GM23248 (cell line): ENCODE results near the gene ST8SIA4. TPM values are rescaled to one million over a fixed set of nuclear protein-coding genes. Genes with fewer than 3 reads are reported as not detected.

Experiments
- DNase-seq: peaks from one replicate; pipeline ENCODE4 v3.0.0-alpha.2; 2015
- H2AFZ ChIP-seq: fragments of 200-600 bp; sonication (generic); 2 replicates; pipeline ENCODE4 v1.6.1; 2016; ENCODE audit warnings: antibody characterized with exemption
- H3F3A ChIP-seq: fragments of 200-600 bp; sonication (generic); 2 replicates; pipeline ENCODE4 v1.6.1; 2016; ENCODE audit warnings: mild to moderate bottlenecking, antibody characterized with exemption, mixed run types; ENCODE audit not compliant: insufficient read depth
- H3K27ac ChIP-seq: fragments of 200-600 bp; sonication (generic); 2 replicates; pipeline ENCODE4 v1.5.1; 2016; ENCODE audit warnings: mild to moderate bottlenecking
- H3K27me3 ChIP-seq: fragments of 200-600 bp; sonication (generic); replicated peaks from 2 replicates; pipeline ENCODE4 v1.6.1; 2016; ENCODE audit warnings: mild to moderate bottlenecking; ENCODE audit not compliant: insufficient read depth
- H3K36me3 ChIP-seq: fragments of 200-600 bp; sonication (generic); 2 replicates; pipeline ENCODE4 v1.6.1; 2016; ENCODE audit warnings: low read depth, mild to moderate bottlenecking
- H3K4me1 ChIP-seq: fragments of 200-600 bp; sonication (generic); 2 replicates; pipeline ENCODE4 v1.6.1; 2016; ENCODE audit warnings: mild to moderate bottlenecking; ENCODE audit not compliant: insufficient read depth
- H3K4me2 ChIP-seq: fragments of 200-600 bp; sonication (generic); one replicate; pipeline ENCODE4 v1.6.1; 2016; ENCODE audit warnings: mild to moderate bottlenecking; ENCODE audit not compliant: unreplicated experiment
- H3K4me3 ChIP-seq: fragments of 200-600 bp; sonication (generic); 2 replicates; pipeline ENCODE4 v1.5.1; 2016; ENCODE audit warnings: mild to moderate bottlenecking
- H3K79me2 ChIP-seq: fragments of 200-600 bp; sonication (generic); 2 replicates; pipeline ENCODE4 v1.6.1; 2016; ENCODE audit warnings: mild to moderate bottlenecking; ENCODE audit not compliant: insufficient read depth
- H3K9ac ChIP-seq: fragments of 200-600 bp; sonication (generic); 2 replicates; pipeline ENCODE4 v1.6.1; 2016; ENCODE audit warnings: mild to moderate bottlenecking
- H3K9me2 ChIP-seq: fragments of 200-600 bp; sonication (generic); 2 replicates; pipeline ENCODE4 v1.6.1; 2016; ENCODE audit warnings: mixed run types, mild to moderate bottlenecking, moderate library complexity; ENCODE audit not compliant: insufficient read depth
- H3K9me3 ChIP-seq: fragments of 200-600 bp; sonication (generic); one replicate; pipeline ENCODE4 v1.6.1; 2017; ENCODE audit warnings: low read depth
- H4K20me1 ChIP-seq: fragments of 200-600 bp; sonication (generic); 2 replicates; pipeline ENCODE4 v1.6.0; 2016; ENCODE audit not compliant: insufficient read depth
- EZH2 ChIP-seq: fragments of 200-600 bp; sonication (generic); IDR thresholded peaks from 2 replicates; pipeline ENCODE4 v1.6.1; 2018; ENCODE audit warnings: antibody characterized with exemption, mild to moderate bottlenecking; ENCODE audit not compliant: insufficient read depth, poor library complexity, severe bottlenecking
- EZH2phosphoT487 ChIP-seq: fragments of 200-600 bp; sonication (generic); IDR thresholded peaks from 2 replicates; pipeline ENCODE4 v1.6.1; 2018; ENCODE audit warnings: antibody characterized with exemption, moderate library complexity, mild to moderate bottlenecking, low read depth; ENCODE audit not compliant: insufficient read depth
- WGBS, 2 experiments: methylation state at CpG; one replicate each; pipeline ENCODE4 v1.1.6; 2015 to 2017; ENCODE audit warnings: low lambda C conversion rate in 2 of 2, low coverage in 1 of 2; ENCODE audit errors: missing lambda C conversion rate in 2 of 2; 5-methylcytosine and 5-hydroxymethylcytosine counted together
- in situ Hi-C: fragments of 300-500 bp; cut with MboI; formaldehyde crosslinking; loops from 2 replicates; pipeline ENCODE4 v1.15.0; 2020
- polyA plus RNA-seq: library from polyadenylated mRNA; unstranded; fragments of >200 nt; fragmentation: Nextera tagmentation; extraction: Ambion mirVana; gene quantifications from 2 replicates; pipeline ENCODE4 v1.2.1, GENCODE V29; 2016
- total RNA-seq: library from RNA; depleted of rRNA; stranded (reverse); fragments of >200 nt; shearing (Covaris generic); gene quantifications from 2 replicates; pipeline ENCODE4 v1.2.3, GENCODE V29; 2014

Gene ST8SIA4
- total and polyA plus RNA-seq, 2 experiments from 2014 or later, result under 0.01 TPM; not detected in 1

- H3K9me3 ChIP-seq, result no peaks in the 10 kb centered on the region
- no peaks in the 10 kb centered on the region for H3K79me2 ChIP-seq
- H3K27ac ChIP-seq, result no peak overlapping the region
- DNase-seq, result no peak
- H3K36me3 ChIP-seq, result no peaks in the 10 kb centered on the region
- H3K9me2 ChIP-seq, result 0 out of 2 replicates have a peak, but pooled peaks cover 4% of the 10 kb centered on the region
- no peak overlapping the region for H3K4me2 ChIP-seq
- H2AFZ ChIP-seq, result no peak overlapping the region
- no peaks in the 10 kb centered on the region for H3K4me1 ChIP-seq
- no peaks in the 10 kb centered on the region for H3K27me3 ChIP-seq
- H3K9ac ChIP-seq, result no peak overlapping the region
- H4K20me1 ChIP-seq, result no peaks in the 10 kb centered on the region
- H3K4me3 ChIP-seq, result no peak overlapping the region
- in situ Hi-C loops, result no loop called here
- no peak for TF ChIP-seq EZH2
- no peak for TF ChIP-seq EZH2phosphoT487
- no peaks in the 10 kb centered on the region for H3F3A ChIP-seq
- WGBS, 2 experiments, result 81 to 82% methylated on average over 6 of the region's 6 CpGs
Measured at GRCh38 chr5:100855937-100856430, 47.1 kb downstream of the ST8SIA4 start.

- in situ Hi-C loops, result no loop called here
- H3K9ac ChIP-seq, result no peak overlapping the region
- H2AFZ ChIP-seq, result no peak overlapping the region
- no peaks in the 10 kb centered on the region for H4K20me1 ChIP-seq
- no peak overlapping the region for H3K4me2 ChIP-seq
- no peaks in the 10 kb centered on the region for H3K36me3 ChIP-seq
- no peaks in the 10 kb centered on the region for H3K27me3 ChIP-seq
- TF ChIP-seq EZH2phosphoT487, result no peak
- no peak for TF ChIP-seq EZH2
- H3K9me3 ChIP-seq, result no peaks in the 10 kb centered on the region
- H3K9me2 ChIP-seq, result 0 out of 2 replicates have a peak, but pooled peaks cover 4% of the 10 kb centered on the region
- no peak overlapping the region for H3K27ac ChIP-seq
- DNase-seq, result no peak
- H3K79me2 ChIP-seq, result no peaks in the 10 kb centered on the region
- WGBS, 2 experiments, result 87 to 90% methylated on average over 1 of the region's 1 CpG
- H3K4me1 ChIP-seq, result no peaks in the 10 kb centered on the region
- no peaks in the 10 kb centered on the region for H3F3A ChIP-seq
- H3K4me3 ChIP-seq, result no peak overlapping the region
Measured at GRCh38 chr5:100855295-100855694, 47.8 kb downstream of the ST8SIA4 start.

GRCh38 chr5:100854591-100854990 lies 48.5 kb downstream of the ST8SIA4 start:
- DNase-seq, result no peak
- H3K9me2 ChIP-seq, result 0 out of 2 replicates have a peak, but pooled peaks cover 4% of the 10 kb centered on the region
- no peaks in the 10 kb centered on the region for H3K36me3 ChIP-seq
- H3K27me3 ChIP-seq, result no peaks in the 10 kb centered on the region
- H2AFZ ChIP-seq, result no peak overlapping the region; the same call in 1 of the 2 replicates
- in situ Hi-C loops, result no loop called here
- no peak overlapping the region for H3K27ac ChIP-seq
- no peaks in the 10 kb centered on the region for H4K20me1 ChIP-seq
- no peaks in the 10 kb centered on the region for H3F3A ChIP-seq
- H3K9ac ChIP-seq, result no peak overlapping the region
- no peak overlapping the region for H3K4me2 ChIP-seq
- no peaks in the 10 kb centered on the region for H3K79me2 ChIP-seq
- H3K4me1 ChIP-seq, result no peaks in the 10 kb centered on the region
- TF ChIP-seq EZH2phosphoT487 (no peak), EZH2 (no peak)
- no peaks in the 10 kb centered on the region for H3K9me3 ChIP-seq
- H3K4me3 ChIP-seq, result no peak overlapping the region

GRCh38 chr5:100853582-100853981 lies 49.5 kb downstream of the ST8SIA4 start:
- Histone ChIP-seq H3K9ac (no peak overlapping the region), H3F3A (no peaks in the 10 kb centered on the region), H4K20me1 (no peaks in the 10 kb centered on the region), H2AFZ (no peak overlapping the region), H3K9me2 (0 out of 2 replicates have a peak, but pooled peaks cover 3% of the 10 kb centered on the region), H3K27ac (no peak overlapping the region), H3K4me1 (no peaks in the 10 kb centered on the region), H3K9me3 (no peaks in the 10 kb centered on the region), H3K27me3 (no peaks in the 10 kb centered on the region), H3K4me2 (no peak overlapping the region), H3K36me3 (no peaks in the 10 kb centered on the region), H3K4me3 (no peak overlapping the region), H3K79me2 (no peaks in the 10 kb centered on the region)
- in situ Hi-C loops, result no loop called here
- DNase-seq, result no peak
- TF ChIP-seq EZH2phosphoT487 (no peak), EZH2 (no peak)

GRCh38 chr5:100852988-100853449 lies 50.1 kb downstream of the ST8SIA4 start:
- no peaks in the 10 kb centered on the region for H3K27me3 ChIP-seq
- 74 to 79% methylated on average over 3 of the region's 3 CpGs for WGBS, 2 experiments
- H3K4me3 ChIP-seq, result no peak overlapping the region
- TF ChIP-seq EZH2, result no peak
- TF ChIP-seq EZH2phosphoT487, result no peak
- H3K4me1 ChIP-seq, result no peaks in the 10 kb centered on the region
- no peaks in the 10 kb centered on the region for H3K9me3 ChIP-seq
- in situ Hi-C loops, result no loop called here
- DNase-seq, result no peak
- H4K20me1 ChIP-seq, result no peaks in the 10 kb centered on the region
- no peaks in the 10 kb centered on the region for H3K9me2 ChIP-seq
- no peak overlapping the region for H3K9ac ChIP-seq
- H3F3A ChIP-seq, result no peaks in the 10 kb centered on the region
- H3K79me2 ChIP-seq, result no peaks in the 10 kb centered on the region
- no peak overlapping the region for H3K27ac ChIP-seq
- no peak overlapping the region for H2AFZ ChIP-seq
- no peaks in the 10 kb centered on the region for H3K36me3 ChIP-seq
- H3K4me2 ChIP-seq, result no peak overlapping the region
